NCI-H774 (cell line): Measurements from ENCODE around the gene CAT.
"Not testable (repeated sequence)": the region's sequence is repeated elsewhere in the genome, so short reads cannot be mapped to it uniquely, and the experiment has no call there.

Experiments used
- DNase-seq: peaks from one replicate; lab custom pipeline; 2025; lab: John Stamatoyannopoulos, UW

The CAT gene

DNA sequence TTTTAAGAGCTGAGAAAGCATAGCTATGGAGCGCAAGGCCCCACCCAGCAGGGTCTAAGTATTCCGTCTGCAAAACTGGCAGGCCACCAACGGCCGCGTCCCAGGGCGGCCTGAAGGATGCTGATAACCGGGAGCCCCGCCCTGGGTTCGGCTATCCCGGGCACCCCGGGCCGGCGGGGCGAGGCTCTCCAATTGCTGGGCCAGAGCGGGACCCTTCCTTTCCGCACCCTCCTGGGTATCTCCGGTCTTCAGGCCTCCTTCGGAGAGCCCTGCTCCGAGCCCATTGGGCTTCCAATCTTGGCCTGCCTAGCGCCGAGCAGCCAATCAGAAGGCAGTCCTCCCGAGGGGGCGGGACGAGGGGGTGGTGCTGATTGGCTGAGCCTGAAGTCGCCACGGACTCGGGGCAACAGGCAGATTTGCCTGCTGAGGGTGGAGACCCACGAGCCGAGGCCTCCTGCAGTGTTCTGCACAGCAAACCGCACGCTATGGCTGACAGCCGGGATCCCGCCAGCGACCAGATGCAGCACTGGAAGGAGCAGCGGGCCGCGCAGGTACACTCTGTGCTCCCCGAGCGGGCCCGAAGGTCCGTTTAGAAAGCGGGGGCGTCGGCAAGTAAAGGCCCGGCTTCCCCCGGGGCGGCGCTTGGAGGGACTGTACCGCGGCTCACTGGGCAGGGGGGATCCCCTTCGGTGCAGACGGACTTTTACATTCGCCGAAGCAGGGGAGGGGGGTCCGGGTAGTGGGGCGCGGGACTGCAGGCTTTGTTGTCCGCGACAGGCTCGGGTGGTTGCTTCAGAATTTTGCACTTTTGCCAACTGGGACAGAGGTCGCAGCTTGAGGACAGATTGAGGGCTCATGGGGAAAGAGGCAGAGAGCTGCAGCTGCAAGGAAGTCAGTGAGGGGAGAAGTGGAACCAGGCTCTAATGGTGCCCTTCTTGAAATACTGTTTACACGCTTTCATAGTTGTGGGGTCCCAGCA, at the start of gene CAT:
TSS of gene CAT (plus strand) at position 406 of the 979 bp plus-strand sequence. CDS start at position 486, 80 bp downstream.
- DNase-seq: peak; percentile 95

DNA sequence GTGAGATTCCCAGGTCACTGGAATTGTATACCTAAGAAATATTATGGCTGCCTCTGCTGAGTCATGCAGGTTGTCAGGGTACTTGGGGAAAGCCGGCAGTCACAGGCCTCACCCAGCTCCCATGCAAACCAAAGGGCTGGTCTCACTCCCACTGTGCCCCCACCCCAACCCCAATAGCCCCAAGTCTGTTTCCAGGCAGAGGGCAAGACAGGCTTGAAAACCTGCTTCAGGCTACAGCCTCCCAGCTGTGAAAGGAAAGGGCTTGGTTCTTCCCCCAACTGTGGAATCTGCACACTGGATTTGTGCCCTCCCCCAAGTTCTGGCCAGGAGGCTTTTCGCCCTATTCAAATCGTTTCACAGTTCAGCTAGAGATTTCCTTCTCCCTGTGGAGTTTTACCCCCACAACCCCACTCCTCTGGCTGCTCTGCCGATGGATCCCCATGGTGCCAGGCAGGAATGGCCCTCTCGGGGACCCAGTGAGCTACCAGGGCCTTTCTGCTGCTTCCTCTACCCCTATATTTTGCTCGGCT, 43.9 kb upstream of the CAT start:
- no peak for DNase-seq

DNA sequence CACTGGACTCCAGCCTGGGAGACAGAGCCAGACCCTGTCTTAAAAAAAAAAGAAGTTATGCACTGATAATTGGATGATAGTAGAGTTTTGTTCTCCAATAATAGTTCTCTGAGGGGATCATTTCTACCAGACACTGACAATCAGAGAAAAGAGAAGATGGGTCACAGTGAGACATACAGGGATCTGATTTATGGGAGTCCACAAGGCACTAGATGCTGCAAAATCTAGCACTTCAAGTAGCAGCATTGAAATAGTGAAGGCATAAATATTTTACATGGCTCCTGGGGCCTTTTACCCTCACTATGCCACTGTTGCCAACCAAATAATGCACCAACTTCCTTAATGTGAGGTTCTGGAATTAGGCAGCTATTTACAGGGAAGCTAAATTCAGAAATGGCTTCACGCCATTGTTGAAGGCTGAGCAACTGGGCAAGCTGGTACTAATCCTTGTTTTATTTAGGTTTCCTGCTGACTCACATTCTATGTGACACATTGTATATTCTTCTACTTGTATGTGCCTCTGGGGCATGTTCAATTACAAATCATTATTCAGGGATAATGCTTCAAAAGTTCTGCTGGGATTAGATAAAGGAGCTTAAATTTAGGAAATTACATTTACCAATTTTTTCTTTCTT, 42.7 kb upstream of the CAT start:
- DNase-seq: no peak

DNA sequence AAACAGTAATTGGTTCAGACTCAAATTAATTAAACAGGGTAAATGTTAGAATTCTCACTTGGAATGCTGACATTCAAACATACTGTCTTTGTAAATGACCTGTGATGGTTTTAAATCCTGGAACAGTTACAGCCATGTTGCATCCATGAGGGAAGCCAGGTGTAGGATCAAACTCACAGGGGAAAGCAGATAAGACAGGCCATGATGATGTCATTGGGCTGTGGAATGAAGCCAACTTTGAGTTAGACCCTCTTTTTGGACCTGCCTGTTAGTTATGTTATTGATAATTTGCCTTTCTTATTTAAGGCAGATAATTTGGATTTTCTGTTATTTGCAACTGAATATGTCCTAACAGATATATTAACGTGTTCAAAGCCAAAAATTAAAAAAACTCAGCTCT, 41.6 kb upstream of the CAT start:
- no peak for DNase-seq

DNA sequence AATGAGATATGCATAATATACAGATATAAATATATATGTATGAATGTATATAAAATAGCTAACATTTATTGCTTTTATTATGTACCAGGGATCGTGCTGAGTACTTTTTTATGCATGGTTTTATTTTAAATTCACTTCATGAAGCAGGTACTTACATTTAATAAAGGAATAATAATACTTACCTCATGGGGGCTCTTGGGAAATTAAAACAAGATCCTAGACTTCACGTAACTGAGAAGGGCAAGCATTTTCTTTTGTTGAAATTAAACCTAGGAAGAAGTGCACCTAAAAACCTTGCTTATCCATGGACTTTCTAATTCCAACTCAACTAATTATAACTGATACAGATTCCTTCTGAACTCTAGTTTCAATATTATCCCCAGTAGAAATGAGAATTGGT, 40.9 kb upstream of the CAT start:
- no peak for DNase-seq

DNA sequence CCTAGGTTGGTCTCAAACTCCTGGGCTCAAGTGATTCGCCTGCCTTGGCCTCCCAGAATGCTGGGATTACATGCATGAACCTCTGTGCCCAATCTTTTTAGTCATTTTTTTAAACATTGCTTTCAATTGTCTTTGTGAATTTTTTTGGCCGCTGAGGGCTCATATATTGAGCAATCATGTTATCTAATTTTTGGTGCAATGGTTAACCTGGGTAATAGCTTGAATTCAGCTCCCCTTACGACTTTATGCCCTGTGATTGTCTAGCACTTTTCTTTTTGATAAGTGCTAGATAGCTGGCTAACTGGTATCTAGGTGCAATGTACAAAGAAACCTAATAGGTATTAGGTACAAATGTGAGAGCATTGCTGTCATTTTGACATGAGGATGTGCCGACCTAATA, 35.3 kb upstream of the CAT start:
- no peak for DNase-seq

- DNase-seq: no peak
Observed at GRCh38 chr11:34404280-34404679, 34.5 kb upstream of the CAT start.

GRCh38 chr11:34405079-34405858, 33.5 kb upstream of the CAT start:
- no peak for DNase-seq

GRCh38 chr11:34406413-34406812, 32.3 kb upstream of the CAT start:
- DNase-seq: no peak

- no peak for DNase-seq
Observed at GRCh38 chr11:34407121-34407813, 31.5 kb upstream of the CAT start.

DNA sequence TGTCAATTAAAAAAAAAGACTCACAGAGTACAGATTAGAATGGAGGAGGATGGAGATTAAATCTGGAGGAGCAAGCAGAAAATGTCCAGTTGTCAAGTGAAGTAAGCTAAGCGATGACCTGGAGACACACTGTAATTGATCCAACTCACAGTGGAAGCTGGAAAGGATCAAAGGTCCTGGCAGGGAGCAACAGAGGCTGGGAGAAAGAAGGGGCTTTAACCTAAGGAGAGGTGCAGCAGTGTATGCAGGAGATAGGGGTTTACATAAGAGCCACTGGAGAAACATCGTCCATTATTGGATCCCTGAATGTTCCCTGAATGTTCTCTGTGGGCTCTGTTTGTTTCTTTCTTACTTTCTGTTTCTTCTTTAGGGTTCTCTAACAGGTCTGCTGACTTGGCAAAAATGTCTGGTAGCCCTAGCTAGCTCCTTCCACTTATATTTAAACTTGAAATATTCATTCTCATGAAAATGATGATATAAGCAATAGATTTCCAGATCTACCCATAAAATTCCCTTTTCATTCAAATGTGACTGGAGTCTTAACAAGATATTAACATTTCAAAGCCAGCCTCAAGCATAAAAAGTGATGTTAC, 30.1 kb upstream of the CAT start:
- no peak for DNase-seq

DNA sequence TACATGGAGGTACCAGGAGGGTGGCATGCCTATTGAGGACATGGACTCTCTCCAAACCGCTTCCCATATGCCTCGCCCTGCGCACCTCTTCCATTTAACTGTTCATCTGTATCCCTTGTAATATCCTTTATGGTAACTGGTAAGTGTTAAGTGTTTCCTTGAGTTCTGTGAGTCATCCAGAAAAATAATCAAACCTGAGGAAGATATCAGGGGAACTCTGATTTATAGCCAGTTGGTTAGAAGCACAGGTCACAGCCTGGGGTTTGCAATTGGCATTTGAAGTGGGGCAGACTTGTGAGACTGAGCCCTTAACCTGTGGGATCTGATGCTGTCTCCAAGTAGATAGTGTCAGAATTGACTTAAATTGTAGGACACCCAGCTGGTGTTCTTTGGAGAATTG, 27.6 kb upstream of the CAT start:
- DNase-seq: no peak

GRCh38 chr11:34411791-34412190, 26.9 kb upstream of the CAT start:
- no peak for DNase-seq

GRCh38 chr11:34413263-34413662, 25.5 kb upstream of the CAT start:
- no peak for DNase-seq

DNA sequence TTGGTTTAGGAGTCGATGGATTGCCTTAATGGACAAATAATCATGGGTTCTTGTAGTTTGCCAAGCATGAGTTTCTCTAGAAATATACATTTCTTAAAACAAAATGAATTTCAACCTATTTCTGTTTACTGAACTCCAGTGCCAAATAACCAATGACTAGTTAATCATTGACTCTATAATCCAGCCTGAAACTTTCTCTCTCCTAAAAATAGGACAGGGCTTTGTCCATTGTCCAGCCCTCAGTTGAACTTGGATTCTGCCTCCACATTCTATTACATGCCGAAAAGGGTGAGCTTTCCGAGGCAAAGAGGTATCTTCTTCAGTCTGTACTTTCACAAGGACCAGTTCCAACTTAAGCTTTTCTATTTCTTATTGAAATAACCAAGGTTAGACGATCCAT, 23.2 kb upstream of the CAT start:
- no peak for DNase-seq

- DNase-seq: no peak
Observed at GRCh38 chr11:34416088-34416487, 22.6 kb upstream of the CAT start.

- DNase-seq: no peak
Observed at GRCh38 chr11:34416766-34417165, 22.0 kb upstream of the CAT start.

- DNase-seq: no peak
Observed at GRCh38 chr11:34417202-34417601, 21.5 kb upstream of the CAT start.

- no peak for DNase-seq
Observed at GRCh38 chr11:34419158-34419557, 19.6 kb upstream of the CAT start.

GRCh38 chr11:34423300-34423699, 15.4 kb upstream of the CAT start:
- DNase-seq: no peak

- DNase-seq: not testable (repeated sequence)
Observed at GRCh38 chr11:34424826-34425225, 13.9 kb upstream of the CAT start.
